Measurements from ENCODE around the gene HDAC10.
A peak's percentile ranks its signal among the peaks of the same experiment; 100 is the strongest.

Gene HDAC10

DNA sequence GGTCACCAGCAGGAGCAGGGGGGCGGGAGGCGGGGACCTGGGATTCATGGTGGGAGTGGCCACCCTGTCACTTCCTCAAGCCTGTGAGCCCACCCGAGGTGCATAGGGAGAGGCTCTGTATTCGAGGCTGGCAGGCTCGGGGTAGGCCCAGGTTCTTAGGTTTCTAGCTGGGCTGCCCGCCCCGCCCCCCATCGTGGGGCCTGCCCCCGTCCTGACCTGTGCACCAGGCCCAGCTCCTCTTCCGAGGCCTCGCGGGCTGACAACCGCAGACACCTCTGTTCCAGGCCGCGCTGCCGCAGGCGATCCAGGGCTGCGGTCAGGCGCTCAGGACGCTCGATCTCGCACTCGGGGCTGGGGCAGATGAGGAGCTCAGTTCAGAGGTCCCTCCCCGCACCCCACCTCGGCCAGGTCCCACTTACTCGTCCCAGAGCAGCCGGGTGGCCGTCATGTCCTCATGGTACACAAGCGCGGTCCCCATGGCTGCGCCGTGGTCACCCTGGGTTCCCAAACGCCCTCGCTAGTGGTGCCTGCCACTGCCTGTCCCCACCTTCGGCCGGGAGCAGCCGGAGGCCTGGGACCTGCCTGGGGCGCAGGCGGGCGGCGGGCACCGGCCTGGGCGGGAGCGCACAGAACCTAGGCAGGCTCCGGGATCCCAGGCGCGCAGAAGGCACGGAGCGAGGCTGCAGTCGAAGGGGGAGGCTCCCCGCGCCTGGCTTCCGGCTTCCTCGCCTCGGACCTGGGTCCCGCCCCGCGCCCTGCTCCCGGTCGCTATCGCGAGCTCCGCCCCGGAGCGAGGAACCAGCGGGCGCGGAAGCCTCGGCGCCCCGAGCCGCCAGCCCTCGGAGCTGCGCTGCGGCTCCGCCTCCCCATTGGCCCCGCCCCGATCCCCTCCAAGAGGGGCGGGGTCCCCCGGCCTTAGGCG is at the start of gene HDAC10:
Gene HDAC10, minus strand, starts transcription at position 711 of the 922 bp plus-strand sequence. Its CDS starts 233 bp downstream, at position 478.
- peak; percentile 56 for DNase-seq (ENCODE audit: low read depth, low spot score)

- DNase-seq (ENCODE audit: low read depth, low spot score): no peak
Observed at GRCh38 chr22:50300620-50301257, 49.7 kb upstream of the HDAC10 start.

DNA sequence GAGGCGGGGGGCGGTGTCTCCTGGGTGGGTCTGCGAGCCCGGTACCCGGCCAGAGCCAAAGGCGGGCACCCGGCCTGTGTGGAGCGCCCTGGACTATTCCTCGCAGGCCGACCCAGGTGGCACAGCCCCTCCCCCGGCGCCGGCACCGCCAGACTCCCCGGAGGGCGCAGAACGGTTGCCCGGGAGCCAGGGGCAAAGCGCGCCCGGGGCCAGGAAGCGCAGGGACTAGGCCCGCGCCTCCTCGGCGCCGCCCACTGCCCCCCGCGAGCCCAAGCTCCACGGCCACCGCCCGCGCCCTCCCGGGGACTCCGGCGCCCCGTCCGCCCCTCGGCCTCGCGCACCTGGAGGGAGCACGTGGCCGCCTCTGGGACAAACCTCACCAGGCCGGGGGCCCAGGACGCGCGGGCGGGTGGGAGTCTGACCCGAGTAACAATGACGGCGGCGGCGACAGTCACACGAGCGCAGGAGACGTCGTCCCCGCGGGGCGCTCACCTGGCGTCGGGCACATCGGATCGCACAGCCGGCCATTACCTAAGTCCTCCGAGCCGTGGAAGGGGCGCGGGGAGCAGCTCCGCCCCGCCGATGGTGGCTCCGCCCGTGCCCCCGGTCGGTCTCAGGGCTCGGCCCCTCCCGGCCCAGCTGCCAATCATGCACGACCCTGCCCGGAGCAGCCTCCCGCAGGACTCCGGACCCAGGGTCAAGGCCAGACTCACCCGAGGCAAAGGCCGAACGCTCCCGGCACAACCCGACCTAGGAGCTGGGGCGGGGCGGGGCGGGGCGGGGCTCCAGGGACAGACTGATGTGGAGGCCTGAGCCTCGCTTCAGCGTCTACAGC is 48.9 kb upstream of the HDAC10 start:
- no peak for DNase-seq (ENCODE audit: low read depth, low spot score)

- no peak for DNase-seq (ENCODE audit: low read depth, low spot score)
Observed at GRCh38 chr22:50298937-50299784, 48.1 kb upstream of the HDAC10 start.

GRCh38 chr22:50298266-50298637 is 47.2 kb upstream of the HDAC10 start:
- no peak for DNase-seq (ENCODE audit: low read depth, low spot score)

DNA sequence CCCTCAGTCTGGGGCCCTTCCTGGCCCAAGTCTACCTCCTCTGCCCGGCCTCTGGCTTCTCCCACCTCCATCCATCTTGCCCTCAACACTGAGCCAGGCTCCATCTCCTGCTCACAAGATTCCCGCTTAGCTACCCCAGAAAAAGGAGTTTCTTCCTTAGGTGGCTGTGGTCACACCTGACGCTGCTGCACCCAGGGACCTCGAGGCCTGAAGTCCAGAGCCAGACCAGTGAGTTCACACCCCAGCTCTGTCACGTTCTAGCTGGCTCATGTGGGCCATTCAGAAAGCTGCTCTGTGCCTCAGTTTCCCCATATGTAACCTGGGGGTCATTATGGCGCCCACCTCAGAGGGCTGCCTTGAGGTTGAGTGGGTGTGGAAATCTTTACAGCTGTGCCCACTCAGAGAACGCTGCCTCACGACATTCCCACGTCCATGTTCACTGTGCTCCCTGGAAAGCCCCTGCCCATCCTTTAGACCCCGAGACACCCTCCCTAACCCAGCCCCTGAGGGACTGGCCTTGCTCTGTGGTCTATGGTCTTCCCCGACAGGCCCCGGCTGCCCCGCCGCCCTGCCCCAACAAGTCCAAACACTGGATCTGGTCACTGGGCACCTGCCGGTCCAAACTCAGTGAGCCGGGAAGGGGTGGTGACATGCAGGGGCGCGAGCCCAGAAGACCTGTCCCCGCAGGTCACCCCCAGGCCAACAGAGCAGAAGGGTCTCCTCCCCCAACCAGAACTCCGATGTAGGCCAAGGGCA is 46.6 kb upstream of the HDAC10 start:
- no peak for DNase-seq (ENCODE audit: low read depth, low spot score)

- no peak for DNase-seq (ENCODE audit: low read depth, low spot score)
Observed at GRCh38 chr22:50296658-50297490, 45.8 kb upstream of the HDAC10 start.

- no peak for DNase-seq (ENCODE audit: low read depth, low spot score)
Observed at GRCh38 chr22:50294319-50294656, 43.2 kb upstream of the HDAC10 start.

DNA sequence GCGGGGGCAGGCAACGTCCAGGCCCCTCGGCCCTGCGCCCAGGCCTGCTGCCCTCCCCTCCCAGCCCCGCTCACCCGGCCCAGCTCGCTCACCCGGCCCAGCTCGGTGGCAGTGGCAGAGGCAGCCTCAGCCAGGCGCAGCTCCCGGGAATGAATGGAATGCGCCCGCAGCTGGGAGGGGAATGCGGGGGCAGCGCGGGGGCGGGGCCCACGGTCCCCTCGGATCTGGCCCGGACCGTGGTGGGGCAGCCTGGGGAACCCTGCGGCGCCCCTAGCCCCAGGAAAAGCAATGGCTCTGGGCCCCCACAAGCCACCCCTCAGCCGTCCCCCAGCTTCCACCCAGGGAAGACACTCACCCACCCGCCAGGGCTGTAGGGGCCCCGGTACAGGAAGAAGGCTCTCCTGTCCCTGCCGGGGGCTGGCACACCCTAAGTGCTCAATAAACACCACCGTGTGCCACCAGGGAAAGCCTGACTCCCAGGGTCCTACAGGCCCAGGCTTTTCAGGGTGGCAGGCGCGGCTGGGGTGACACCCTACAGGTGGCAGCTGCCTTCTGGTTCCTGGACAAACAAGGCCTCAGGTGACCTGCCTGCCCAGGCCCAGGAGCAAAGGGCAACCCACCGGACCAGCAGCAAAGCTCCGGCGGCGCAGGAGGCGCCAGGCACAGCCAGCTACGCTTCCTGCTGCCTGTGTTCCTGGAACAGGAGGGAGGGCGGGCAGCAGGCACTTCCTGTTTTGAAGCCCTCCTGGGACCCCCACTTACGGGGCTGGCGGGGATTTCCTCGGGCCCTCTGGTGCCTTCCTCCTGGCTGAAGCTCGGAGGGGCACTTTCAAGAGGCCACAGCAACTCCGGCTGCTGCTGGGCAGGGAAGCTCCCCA is 42.6 kb upstream of the HDAC10 start:
- no peak for DNase-seq (ENCODE audit: low read depth, low spot score)

GRCh38 chr22:50292643-50293440 is 41.8 kb upstream of the HDAC10 start:
- no peak for DNase-seq (ENCODE audit: low read depth, low spot score)

- DNase-seq (ENCODE audit: low read depth, low spot score): no peak
Observed at GRCh38 chr22:50289942-50290630, 39.0 kb upstream of the HDAC10 start.

DNA sequence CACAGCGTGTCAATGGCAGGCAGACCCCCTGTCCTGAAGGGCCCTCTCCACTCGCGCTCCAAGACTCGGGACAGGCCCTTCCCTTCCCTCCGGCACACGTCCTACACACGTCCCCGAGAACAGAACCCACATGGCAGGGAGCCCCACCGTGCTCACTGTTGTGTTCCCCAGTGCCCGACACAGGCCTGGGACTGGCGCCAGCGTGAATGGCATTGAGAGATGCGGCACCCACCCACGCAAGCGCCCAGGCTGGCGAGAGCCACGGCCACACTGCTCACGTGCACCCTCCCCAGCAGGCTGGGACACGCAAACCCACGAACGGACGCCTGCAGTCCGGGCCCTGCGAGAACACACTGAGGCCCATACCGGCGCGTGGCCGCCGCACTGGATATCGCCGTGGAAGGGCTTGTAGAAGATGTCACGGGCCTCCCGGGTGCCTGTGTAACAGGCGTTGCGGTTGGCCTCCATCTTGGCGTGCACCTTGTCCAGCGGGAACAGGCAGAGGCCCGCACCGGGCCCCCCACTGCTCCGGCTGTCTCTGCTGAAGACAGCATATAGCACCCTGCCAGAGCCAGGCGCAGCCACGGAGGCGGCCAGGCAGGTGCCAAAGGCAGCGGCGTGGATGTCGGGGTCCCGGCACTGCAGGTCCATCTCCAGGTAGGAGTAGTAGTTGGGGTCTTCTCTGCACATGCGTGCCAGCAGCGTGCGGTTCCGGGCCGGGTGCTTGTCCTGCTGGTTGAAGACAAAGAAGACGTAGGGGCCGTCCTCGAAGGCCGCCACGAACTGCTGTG is 38.3 kb upstream of the HDAC10 start:
- no peak for DNase-seq (ENCODE audit: low read depth, low spot score)

- DNase-seq (ENCODE audit: low read depth, low spot score): no peak
Observed at GRCh38 chr22:50287731-50288130, 36.7 kb upstream of the HDAC10 start.

- DNase-seq (ENCODE audit: low read depth, low spot score): no peak
Observed at GRCh38 chr22:50286701-50287318, 35.7 kb upstream of the HDAC10 start.

GRCh38 chr22:50286275-50286674 is 35.2 kb upstream of the HDAC10 start:
- DNase-seq (ENCODE audit: low read depth, low spot score): no peak
